Activated CD8-positive, alpha-beta memory T cell treated with anti-CD3 and anti-CD28 coated beads, Interleukin-2, amount 50 U/mL, for 24 hours (primary cell): ENCODE results near the gene WDSUB1.

Experiments used
- DNase-seq: peaks from one replicate; pipeline ENCODE4 v3.0.0-alpha.2; 2020; ENCODE audit errors: extremely low read depth

Gene WDSUB1

GRCh38 chr2:159285929-159286708 is at the start of gene WDSUB1:
WDSUB1 (minus strand) TSS chr2:159286703; CDS start chr2:159283069, 3,634 bp downstream.
- DNase-seq = no peak

DNA sequence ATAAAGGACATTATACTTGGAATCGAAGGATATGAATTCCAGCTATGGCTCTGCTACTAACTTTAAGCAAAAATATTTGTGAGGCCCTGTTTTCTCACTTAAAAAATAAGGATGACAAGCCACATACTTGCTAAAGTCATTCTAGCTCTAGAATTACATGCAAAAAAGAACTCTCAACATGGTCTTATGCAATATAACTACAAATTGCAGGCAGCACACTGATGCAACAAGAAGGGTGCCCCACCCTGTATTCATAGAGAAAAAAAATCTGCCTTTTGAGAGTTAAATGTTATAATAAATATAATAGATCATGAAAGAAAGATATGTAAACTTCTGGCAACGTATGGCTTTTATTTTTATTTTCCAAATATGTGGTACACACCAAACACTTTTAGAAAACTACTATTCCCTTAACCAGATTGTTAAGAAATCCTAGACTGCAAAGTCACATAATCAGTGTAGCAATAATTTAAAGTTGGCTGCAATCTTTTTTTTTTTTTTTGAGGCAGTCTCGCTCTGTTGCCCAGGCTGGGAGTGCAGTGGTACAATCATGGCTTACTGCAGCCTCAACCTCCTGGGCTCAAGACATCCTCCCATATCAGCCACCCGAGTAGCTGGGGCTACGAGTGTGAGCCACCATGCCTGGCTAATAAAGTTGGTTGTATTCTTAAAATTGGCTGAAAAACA is 40.2 kb upstream of the WDSUB1 start:
- DNase-seq = no peak

GRCh38 chr2:159322419-159322818 is 35.9 kb upstream of the WDSUB1 start:
- DNase-seq = no peak

GRCh38 chr2:159317392-159318088 is 31.0 kb upstream of the WDSUB1 start:
- DNase-seq = no peak

DNA sequence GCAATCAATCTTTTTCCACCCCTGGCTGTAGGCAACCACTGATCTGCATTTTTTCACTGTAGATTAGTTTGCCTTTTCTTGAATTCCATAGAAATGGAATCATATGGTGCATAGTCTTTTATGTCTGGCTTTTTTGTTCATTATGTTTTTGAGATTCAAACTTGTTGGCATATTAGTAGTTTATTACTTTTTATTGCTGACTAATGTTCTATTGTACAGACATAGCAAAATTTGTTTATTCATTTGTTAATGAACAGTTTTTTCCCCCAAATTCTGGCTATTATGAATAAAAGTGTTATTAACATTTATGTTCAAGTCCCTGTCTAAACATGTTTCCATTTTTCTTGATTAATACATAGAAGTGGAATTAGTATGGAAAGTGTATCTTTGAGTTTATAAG is 21.4 kb upstream of the WDSUB1 start:
- DNase-seq = no peak

DNA sequence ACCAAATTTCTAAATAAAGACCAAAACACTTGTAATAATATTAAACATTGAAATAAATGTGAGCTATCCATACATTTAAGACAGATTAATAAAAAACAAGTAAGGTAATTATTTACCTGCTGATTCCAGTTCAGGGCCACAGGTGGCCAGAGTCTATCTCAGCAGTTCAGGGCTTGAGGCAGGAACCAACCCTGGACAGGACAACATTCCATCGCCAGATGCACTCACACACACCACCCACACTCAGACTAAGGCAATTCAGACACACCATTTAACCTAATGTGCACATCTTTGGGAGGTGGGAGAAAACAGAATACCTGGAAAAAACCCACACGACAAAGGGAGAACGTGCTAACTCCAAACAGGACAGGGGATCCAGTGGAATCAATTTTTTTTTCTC is 14.1 kb upstream of the WDSUB1 start:
- DNase-seq = no peak

DNA sequence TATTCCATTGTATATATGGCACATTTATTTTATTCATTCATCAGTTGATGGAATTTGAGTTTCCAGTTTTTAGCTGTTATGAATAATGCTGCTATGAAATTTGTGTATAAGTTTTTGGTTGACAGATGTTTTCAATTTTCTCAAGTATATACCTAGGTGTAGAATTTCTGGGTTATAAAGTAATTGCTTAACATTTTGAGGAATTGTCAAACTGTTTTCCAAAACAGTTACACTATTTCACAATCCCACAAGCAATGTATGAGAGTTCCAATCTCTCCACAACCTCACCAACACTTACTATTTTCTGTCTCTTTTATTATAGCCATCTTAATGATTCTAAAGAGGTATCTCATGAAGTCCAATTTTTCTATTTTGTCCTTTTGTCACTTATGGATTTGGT is 12.5 kb upstream of the WDSUB1 start:
- DNase-seq = no peak

- DNase-seq = no peak
Measured at GRCh38 chr2:159297042-159297707, 10.7 kb upstream of the WDSUB1 start.

- no peak for DNase-seq
Measured at GRCh38 chr2:159292157-159292556, 5.7 kb upstream of the WDSUB1 start.

DNA sequence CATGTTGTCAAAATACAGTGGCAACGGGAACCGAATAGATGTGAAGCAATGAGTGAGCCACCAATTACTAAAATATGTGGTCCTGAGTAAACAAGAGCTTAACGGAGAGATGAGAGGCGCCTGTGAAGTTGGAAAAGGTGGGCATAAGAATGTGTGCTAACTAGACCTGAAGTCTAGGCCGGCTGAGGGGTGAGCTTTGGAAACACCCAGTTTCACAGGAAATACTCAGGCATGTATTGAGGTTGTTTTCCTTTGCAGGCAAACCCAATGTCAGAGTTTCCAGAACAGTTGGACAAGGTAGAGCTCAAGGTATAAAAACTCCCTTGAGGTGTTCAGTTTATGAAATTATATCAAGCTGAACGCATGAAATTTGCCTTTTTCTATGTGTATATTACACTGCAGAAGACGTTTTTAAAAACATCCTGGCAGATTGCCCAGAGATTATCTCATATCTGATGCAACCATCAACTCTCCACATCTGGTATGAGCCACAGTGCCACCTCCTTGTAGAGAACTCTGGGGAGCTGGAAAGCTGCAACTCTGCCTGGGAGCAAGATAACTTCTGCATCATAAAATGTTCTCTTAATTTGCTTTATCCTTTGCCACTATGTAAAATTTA is 3.9 kb upstream of the WDSUB1 start:
- no peak for DNase-seq

- no peak for DNase-seq
Measured at GRCh38 chr2:159287733-159288132, 1.2 kb upstream of the WDSUB1 start.

GRCh38 chr2:159286709-159287441 is 372 bp upstream of the WDSUB1 start:
- DNase-seq = peak; percentile 89

- no peak for DNase-seq
Measured at GRCh38 chr2:159285433-159285832, 1.1 kb downstream of the WDSUB1 start.

DNA sequence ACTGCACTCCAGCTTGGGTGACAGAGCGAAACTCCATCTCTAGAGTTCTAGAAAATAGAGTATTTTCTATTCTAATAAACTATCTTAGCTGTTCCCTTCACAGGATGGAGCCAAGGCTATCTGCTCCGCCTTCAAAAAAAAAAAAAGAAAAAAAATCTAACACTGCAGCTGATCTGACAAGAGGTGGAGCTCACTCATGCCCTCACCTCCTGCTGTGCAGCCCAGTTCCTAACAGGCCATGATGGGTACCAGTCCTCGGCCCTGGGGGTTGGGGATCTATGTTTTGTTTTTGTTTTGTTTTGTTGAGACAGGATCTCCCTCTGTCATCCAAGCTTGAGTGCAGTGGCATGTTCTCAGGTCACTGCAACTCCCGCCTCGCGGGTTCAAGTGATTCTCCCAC is 3.0 kb downstream of the WDSUB1 start:
- DNase-seq = no peak

GRCh38 chr2:159281002-159281401 is 5.5 kb downstream of the WDSUB1 start:
- no peak for DNase-seq

DNA sequence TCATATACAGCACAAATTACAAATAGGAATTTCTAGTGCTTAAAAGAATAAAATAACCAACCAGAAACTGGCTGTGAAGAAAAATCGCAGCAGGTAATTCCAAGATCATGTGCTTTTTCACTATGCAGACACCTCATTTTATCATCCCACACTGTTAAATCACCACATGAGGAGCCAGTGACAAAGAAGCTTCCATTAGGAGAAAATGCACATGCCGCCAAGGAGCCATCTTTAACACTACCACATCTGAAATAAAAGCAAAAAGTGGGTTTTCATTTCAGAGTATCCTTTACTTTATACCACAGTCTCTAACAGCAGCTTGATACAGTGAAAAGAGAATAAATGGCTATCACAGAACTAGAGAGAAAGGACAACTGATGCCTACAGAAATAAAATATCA is 6.8 kb downstream of the WDSUB1 start:
- no peak for DNase-seq

DNA sequence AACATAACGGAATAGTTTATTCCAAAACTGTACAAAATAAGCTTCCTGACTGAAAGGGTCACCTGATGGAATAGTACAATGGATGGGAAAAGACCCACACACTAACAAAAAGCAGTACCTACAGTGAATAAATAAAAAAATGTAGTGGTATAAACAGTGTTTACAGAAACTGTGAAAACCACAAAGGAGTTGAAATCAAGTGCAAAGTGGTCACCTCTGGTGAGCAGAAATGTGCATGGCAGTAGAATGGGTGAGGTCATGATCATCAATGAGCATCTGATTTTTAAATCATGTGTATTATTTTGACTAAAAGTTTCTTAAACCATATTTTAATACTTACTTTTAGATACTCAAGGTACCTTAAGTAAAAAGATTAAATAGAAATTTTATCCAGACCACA is 11.4 kb downstream of the WDSUB1 start:
- no peak for DNase-seq

- DNase-seq = no peak
Measured at GRCh38 chr2:159272156-159272555, 14.3 kb downstream of the WDSUB1 start.

DNA sequence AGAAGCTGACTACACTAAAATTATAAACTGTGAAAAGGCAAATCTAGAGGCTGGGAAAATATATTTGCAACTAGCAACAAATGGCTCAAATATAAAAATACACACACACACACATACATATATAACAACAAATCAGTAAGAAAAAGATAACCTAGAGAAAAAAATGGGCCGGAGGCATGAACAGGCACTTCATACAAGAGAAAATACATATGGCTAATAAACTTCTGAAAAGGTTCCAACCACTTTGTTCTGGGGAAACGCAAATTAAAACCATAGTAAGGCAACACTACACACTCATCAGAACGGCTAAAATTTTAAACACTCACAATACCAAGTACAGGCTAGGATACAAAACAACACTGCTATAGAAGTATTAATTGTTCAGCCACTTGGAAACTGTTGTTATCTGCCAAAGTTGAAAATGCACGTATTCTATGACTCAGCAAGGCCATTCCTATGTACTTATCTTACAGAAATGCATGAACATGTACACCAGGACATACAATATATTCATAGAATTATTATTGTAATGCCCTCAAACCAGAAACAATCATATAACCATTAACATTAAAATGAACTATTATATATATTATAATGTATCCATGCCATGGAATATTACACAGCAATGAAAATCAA is 15.6 kb downstream of the WDSUB1 start:
- no peak for DNase-seq

- DNase-seq = no peak
Measured at GRCh38 chr2:159267921-159268320, 18.6 kb downstream of the WDSUB1 start.

GRCh38 chr2:159266554-159266953 is 19.9 kb downstream of the WDSUB1 start:
- DNase-seq = no peak
